CD1c-positive myeloid dendritic cell (primary cell): ENCODE measurements around the gene FUT9.

Source experiments
- DNase-seq: peaks from one replicate; pipeline ENCODE4 v3.0.0-alpha.2; 2016; ENCODE audit errors: extremely low spot score

The FUT9 gene

GRCh38 chr6:96015518-96016333, at the start of gene FUT9:
FUT9 (plus strand) TSS chr6:96015974; CDS start chr6:96203156, 187,182 bp downstream.
- DNase-seq: no peak

- DNase-seq: no peak
These were observed 48.2 kb upstream of the FUT9 start for GRCh38 chr6:95967594-95967993.

- DNase-seq: no peak
These were observed 41.8 kb upstream of the FUT9 start for GRCh38 chr6:95973976-95974375.

DNA sequence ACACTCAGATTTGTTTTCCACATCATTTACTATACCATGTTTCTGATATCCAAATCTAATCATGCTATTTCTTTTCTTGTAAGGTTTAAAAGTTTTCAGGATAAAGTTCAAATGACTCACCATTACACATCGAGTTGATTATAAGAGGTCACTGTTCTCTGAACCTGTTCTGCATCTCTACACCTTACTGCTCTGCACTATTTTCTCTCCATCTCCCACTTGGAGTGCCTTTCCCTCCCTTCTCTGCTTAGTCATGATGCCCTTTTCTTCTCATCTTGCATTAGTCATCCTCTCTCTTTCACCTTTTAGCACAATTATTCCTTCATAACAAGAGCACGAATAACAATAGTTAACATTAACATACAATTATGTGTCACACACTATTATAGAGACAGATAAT, 37.5 kb upstream of the FUT9 start:
- no peak for DNase-seq

- DNase-seq: no peak
These were observed 23.9 kb upstream of the FUT9 start for GRCh38 chr6:95991906-95992305.

GRCh38 chr6:95994151-95994550, 21.6 kb upstream of the FUT9 start:
- no peak for DNase-seq

GRCh38 chr6:95998133-95998532, 17.6 kb upstream of the FUT9 start:
- no peak for DNase-seq

GRCh38 chr6:96001891-96002575, 13.7 kb upstream of the FUT9 start:
- DNase-seq: no peak

GRCh38 chr6:96002576-96002910, 13.2 kb upstream of the FUT9 start:
- no peak for DNase-seq

- DNase-seq: no peak
These were observed 12.9 kb upstream of the FUT9 start for GRCh38 chr6:96002912-96003311.

DNA sequence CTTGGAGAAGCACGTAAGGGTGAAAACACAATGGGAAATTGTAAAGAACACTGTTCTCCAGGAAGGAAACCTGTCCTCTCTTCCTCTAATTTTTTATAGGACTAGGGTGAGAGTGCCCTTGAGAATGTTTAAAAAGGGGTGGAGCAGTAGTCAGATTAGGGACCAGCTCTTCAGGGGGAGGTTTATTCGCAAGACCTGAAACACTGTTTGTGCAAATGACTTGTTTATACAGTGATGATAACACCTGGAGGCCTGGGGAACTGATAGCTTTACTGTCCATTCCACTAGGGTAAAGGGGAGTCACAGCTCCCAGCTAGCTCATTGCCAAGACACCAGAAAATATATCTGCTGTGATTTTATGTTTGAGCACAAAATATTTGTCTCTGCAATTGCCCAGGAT, 8.1 kb upstream of the FUT9 start:
- DNase-seq: no peak

DNA sequence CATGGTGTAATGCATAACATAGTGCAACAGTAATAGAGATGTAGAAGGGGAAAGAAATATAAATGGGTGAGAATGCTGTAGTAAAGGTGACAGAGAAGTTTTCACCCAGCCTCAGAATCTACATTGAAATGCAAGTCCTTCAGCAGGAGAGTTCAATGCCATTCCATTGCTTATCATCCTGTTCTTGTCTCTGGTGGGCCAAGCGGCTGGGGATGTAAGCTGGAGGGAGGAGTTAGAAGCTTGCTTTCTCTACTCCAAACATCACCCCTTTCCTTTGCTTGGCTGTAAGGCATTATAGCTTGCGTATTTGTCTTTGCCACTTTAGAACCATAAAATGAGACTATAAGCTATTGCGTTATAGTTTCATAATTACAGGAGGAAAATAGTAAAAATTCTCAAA, 2.2 kb upstream of the FUT9 start:
- no peak for DNase-seq

DNA sequence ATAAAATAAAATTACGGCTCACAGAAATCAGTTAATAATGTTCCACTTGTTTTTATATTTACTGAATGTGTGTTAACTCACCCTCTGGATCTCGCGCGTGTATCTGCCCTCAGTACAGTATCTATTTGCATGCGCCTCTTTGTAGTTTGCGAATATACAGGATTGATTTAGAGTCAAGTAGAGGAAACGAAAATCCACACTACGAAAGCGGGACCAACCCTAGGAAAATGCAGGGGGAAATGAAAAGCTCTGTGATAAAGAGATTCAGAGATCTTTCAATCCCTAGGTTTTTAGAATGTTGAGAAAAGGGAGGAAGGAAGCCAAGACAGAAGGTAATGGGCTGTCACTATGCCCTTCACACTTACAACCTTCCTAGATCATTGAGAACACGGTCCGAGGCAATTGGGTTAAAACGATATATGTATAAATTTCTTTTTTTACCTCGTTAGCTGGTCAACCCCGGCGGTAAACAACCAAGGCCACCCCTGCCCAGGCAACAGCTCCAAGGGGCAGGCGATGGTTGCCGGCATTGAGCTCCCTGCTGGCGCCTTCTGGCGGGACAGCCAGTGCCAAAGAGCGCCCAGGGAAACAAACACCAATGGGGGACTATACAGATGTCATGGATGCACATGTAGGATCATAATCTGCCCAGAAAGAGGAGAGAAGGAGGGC, 792 bp upstream of the FUT9 start:
- no peak for DNase-seq

- DNase-seq: no peak
These were observed 728 bp downstream of the FUT9 start for GRCh38 chr6:96016334-96017069.

- DNase-seq: no peak
These were observed 1.2 kb downstream of the FUT9 start for GRCh38 chr6:96017070-96017359.

GRCh38 chr6:96022225-96022624, 6.5 kb downstream of the FUT9 start:
- no peak for DNase-seq

DNA sequence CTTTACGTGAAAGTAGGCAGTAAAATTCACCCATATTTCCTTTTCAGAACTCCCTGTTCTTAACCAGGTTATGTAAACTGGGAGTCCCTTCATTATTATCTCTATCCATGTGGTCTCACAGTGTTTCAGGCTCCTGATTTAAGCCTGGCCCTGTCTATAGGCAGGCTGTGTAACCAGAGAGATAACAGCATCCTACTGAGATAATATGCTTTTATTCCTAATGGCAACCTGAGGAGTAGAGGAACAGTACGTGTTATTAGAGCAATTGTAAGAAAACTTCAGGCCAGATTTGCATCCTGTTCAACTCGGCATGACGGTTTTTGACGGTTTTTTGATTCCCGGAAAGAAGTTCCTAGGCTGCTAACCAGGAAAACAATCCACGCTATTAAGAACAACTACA, 16.9 kb downstream of the FUT9 start:
- DNase-seq: no peak

GRCh38 chr6:96051555-96051954, 35.8 kb downstream of the FUT9 start:
- no peak for DNase-seq

DNA sequence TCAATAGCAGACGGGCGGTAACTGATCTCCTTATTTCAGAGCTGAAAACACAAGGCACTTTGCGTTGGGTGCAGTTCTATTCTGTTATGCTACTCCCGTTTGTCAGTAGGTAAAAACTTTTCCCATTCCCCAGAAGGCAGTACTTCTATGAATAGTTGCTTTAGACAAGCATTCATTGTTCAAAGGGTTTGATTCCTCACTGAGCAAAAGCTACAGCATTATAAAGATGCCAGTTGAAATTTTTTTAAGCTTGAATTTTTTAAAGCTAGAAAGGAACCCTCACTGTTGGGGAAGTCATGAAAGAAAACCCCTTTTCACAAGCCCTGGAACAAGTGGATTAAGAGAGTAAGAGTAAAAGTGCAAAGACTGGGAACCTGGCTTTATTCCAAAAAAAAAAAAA, 42.3 kb downstream of the FUT9 start:
- no peak for DNase-seq

GRCh38 chr6:96059586-96059985, 43.8 kb downstream of the FUT9 start:
- no peak for DNase-seq

DNA sequence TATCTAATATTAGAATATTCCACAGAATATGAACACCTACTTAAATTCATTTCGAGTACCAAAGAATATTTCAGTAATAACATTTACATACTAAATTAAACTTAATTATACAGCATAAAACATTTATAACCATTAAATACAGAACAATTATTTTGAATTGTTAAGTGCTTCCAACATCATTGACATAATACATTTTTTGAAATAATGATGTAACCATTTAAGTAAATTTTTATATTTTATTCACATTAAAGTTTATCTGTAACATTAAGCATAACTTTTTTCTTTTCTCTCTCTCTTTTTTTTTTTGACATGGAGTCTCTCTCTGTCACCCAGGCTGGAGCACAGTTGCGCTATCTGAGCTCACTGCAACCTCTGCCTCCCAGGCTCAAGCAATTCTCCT, 44.5 kb downstream of the FUT9 start:
- DNase-seq: no peak

DNA sequence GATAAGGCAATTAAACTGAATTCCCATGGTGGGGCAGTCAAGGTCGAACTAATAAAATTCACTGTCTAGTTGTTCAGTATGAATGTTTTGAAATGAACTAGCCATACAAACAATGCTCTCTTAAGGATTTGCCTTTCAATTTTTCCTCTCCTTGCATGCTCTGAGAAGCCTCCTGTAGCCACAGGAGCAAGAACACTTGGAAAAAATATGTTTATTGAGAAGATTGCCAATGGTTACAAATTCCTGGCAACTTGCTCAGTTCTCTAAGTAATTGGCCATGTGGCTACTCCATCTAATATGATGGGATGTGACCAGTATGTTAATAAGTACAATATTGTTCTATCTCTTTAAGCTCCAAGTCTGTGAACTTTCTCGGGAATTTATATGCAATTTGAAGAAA, 49.4 kb downstream of the FUT9 start:
- no peak for DNase-seq

DNA sequence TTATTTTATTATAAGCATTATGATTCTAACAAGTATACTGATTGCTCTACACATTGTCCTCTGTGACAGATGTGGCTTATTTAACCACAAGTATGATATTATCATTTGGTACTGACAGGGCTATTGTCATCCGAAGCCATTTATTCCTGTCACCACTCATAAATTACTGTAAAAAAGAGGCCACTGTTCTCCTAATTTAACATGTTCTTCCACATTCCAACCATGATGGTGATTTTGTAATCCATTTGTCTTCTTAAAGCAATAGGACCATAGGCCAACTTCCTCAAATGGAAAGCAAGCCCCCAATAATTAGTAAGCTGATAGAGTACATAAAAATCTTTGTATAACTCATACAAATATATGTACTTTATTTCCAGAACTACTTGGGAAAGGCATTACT, 50.6 kb downstream of the FUT9 start:
- no peak for DNase-seq
